A673 (cell line): Measurements from ENCODE around the gene SNX8. TPM values are rescaled to one million over a fixed set of nuclear protein-coding genes. Genes with fewer than 3 reads are reported as not detected.

ENCODE experiments used
- BruUV-seq: library from RNA; stranded (reverse); fragments of 400-500 nt; replicated peaks from 2 replicates; lab custom pipeline; 2021; lab: Mats Ljungman, UMichigan
- CTCF ChIA-PET: fragments of 300-600 bp; sonication (Branson Sonifier 250); formaldehyde crosslinking; loops from one replicate; lab custom pipeline; 2022; ENCODE audit warnings: antibody characterized with exemption; lab: Charles Lee
- POLR2A ChIA-PET: fragments of 300-600 bp; sonication (Branson Sonifier 250); formaldehyde crosslinking; loops from one replicate; lab custom pipeline; 2022; ENCODE audit warnings: antibody characterized with exemption; ENCODE audit not compliant: low non-redundant PET; lab: Charles Lee
- DNase-seq: peaks from one replicate; pipeline ENCODE4 v3.0.0-alpha.2; 2015; ENCODE audit warnings: low spot score
- H3K27ac ChIP-seq: fragments of 200-600 bp; sonication (generic); 2 replicates; pipeline ENCODE4 v1.5.1; 2016; ENCODE audit warnings: mixed run types, low read depth, mild to moderate bottlenecking, mixed read lengths, antibody characterized with exemption, low read length; ENCODE audit not compliant: poor library complexity, severe bottlenecking
- H3K27me3 ChIP-seq: fragments of 200-600 bp; sonication (generic); replicated peaks from 2 replicates; pipeline ENCODE4 v1.6.1; 2017; ENCODE audit warnings: mixed run types, low read depth, mild to moderate bottlenecking, mixed read lengths, antibody characterized with exemption, low read length; ENCODE audit not compliant: insufficient read depth, poor library complexity
- H3K36me3 ChIP-seq: fragments of 200-600 bp; sonication (generic); 2 replicates; pipeline ENCODE4 v1.6.1; 2016; ENCODE audit warnings: mixed run types, mild to moderate bottlenecking, mixed read lengths, antibody characterized with exemption, low read length; ENCODE audit not compliant: insufficient read depth, poor library complexity, severe bottlenecking
- H3K4me1 ChIP-seq: fragments of 200-600 bp; sonication (generic); 2 replicates; pipeline ENCODE4 v1.6.1; 2017; ENCODE audit warnings: mixed run types, mild to moderate bottlenecking, mixed read lengths, antibody characterized with exemption, low read length; ENCODE audit not compliant: insufficient read depth, poor library complexity, severe bottlenecking
- H3K4me3 ChIP-seq: fragments of 200-600 bp; sonication (generic); 2 replicates; pipeline ENCODE4 v1.5.1; 2016; ENCODE audit warnings: low read depth, mixed run types, mild to moderate bottlenecking, mixed read lengths, low read length; ENCODE audit not compliant: poor library complexity, severe bottlenecking
- H3K9me3 ChIP-seq: fragments of 200-600 bp; sonication (generic); 2 replicates; pipeline ENCODE4 v1.6.1; 2016; ENCODE audit warnings: mixed run types, low read depth, mild to moderate bottlenecking, mixed read lengths, antibody characterized with exemption, low read length; ENCODE audit not compliant: poor library complexity, severe bottlenecking
- CTCF ChIP-seq: fragments of 300-800, 200-600 bp; sonication (generic); conservative IDR thresholded peaks from 2 replicates; pipeline ENCODE4 v1.5.1; 2017; ENCODE audit warnings: low read depth, mild to moderate bottlenecking, antibody characterized with exemption, low read length, moderate library complexity, mixed read lengths
- EZH2 ChIP-seq: fragments of 200-600 bp; sonication (generic); IDR thresholded peaks from 2 replicates; pipeline ENCODE4 v1.6.1; 2017; ENCODE audit warnings: borderline replicate concordance, low read depth, mild to moderate bottlenecking, mixed read lengths, antibody characterized with exemption, low read length; ENCODE audit not compliant: poor library complexity, severe bottlenecking
- intact Hi-C: fragments of 100-400 bp; cut with micrococcal nuclease; formaldehyde crosslinking; loops from one replicate; pipeline ENCODE4 v1.10.0; 2022; ENCODE audit not compliant: unreplicated experiment
- total RNA-seq: library from RNA; stranded (reverse); gene quantifications from 2 replicates; pipeline ENCODE4 v1.2.3, GENCODE V29; 2021

Gene SNX8
- total RNA-seq, 1 experiment from 2014 or later: 42.9 TPM

- TF ChIP-seq CTCF: no peak
- no peak for TF ChIP-seq EZH2
- intact Hi-C loops: no loop called here
- Histone ChIP-seq H3K36me3 (no peaks in the 10 kb centered on the region), H3K4me3 (no peak overlapping the region), H3K27ac (no peak overlapping the region), H3K9me3 (no peaks in the 10 kb centered on the region), H3K27me3 (no peaks in the 10 kb centered on the region), H3K4me1 (no peaks in the 10 kb centered on the region)
- no peak for DNase-seq
- ChIA-PET CTCF (no interaction called here), POLR2A (no interaction called here)
- BruUV-seq: no TSS peak
These were observed 10.9 kb upstream of the SNX8 start for GRCh38 chr7:2325162-2325561.

GRCh38 chr7:2321020-2321419 is 6.8 kb upstream of the SNX8 start:
- no peaks in the 10 kb centered on the region for H3K27me3 ChIP-seq
- no TSS peak for BruUV-seq
- H3K36me3 ChIP-seq: no peaks in the 10 kb centered on the region
- DNase-seq: no peak
- H3K4me1 ChIP-seq: no peaks in the 10 kb centered on the region
- intact Hi-C loops: no loop called here
- no peak overlapping the region for H3K4me3 ChIP-seq
- POLR2A ChIA-PET: no interaction called here
- H3K9me3 ChIP-seq: no peaks in the 10 kb centered on the region
- CTCF ChIA-PET: no interaction called here
- no peak overlapping the region for H3K27ac ChIP-seq
- TF ChIP-seq EZH2 (no peak), CTCF (no peak)

DNA sequence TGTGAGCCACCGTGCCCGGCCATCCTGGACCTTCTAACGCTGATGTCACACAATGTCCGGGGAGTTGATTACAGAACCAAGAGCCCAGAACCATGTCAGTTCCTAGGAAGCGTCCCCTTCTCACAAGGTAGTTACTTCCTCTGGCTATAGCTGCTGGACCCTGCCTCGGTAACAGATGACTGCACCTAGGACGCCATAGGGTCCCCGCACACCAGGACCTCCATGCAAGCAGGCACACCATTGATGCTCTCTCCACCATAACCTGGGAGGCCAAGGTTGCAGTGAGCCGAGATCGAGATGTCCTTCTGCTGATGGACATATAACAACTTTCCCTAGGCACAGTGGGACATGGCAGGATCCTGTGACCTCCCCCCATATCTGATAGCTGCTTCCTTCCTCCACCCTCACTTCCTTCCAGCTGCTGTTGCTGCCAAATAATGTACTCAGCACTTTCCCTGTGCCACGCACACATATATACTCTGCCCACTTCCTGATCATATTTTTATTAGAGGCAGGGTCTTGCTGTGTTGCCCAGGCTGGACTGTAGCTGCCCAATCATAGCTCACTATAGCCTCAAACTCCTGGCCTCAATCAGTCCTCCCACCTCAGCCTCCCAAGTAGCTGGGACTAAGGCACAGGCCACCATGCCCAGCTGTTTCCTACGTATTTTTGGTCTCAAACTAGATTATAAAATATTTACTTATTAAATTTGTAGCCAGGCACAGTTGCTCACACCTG is 3.5 kb upstream of the SNX8 start:
- H3K4me3 ChIP-seq: no peak overlapping the region
- BruUV-seq: no TSS peak
- intact Hi-C loops: no loop called here
- TF ChIP-seq CTCF (no peak), EZH2 (no peak)
- ChIA-PET POLR2A (no interaction called here), CTCF (no interaction called here)
- H3K27me3 ChIP-seq: no peaks in the 10 kb centered on the region
- H3K36me3 ChIP-seq: no peaks in the 10 kb centered on the region
- DNase-seq: no peak
- no peak overlapping the region for H3K27ac ChIP-seq
- H3K9me3 ChIP-seq: no peaks in the 10 kb centered on the region
- H3K4me1 ChIP-seq: no peaks in the 10 kb centered on the region
